B cell (primary cell): ENCODE data around the gene ABI3BP. TPM values are rescaled to one million over a fixed set of nuclear protein-coding genes. Genes with fewer than 3 reads are reported as not detected.

Experiments
- ATAC-seq: fragments of 200-7000 bp; cut with Tn5 transposase; one replicate; pipeline ENCODE4 v1.10.0; 2021; ENCODE audit warnings: low read depth, mild to moderate bottlenecking, moderate number of reproducible peaks, moderate library complexity
- CTCF ChIA-PET: fragments of 350-600 bp; sonication (Branson Sonifier 250); formaldehyde crosslinking; loops from one replicate; lab custom pipeline; 2021; ENCODE audit warnings: antibody characterized with exemption, inconsistent platforms; lab: Charles Lee
- POLR2A ChIA-PET: fragments of 350-600 bp; sonication (Branson Sonifier 250); formaldehyde crosslinking; loops from one replicate; lab custom pipeline; 2021; ENCODE audit warnings: antibody characterized with exemption; lab: Charles Lee
- DNase-seq: peaks from one replicate; pipeline ENCODE4 v3.0.0; 2013
- H2AFZ ChIP-seq: 2 replicates; pipeline ENCODE4 v1.6.1; 2012; ENCODE audit warnings: mild to moderate bottlenecking, low read depth, low read length; ENCODE audit not compliant: insufficient read depth, poor library complexity, severe bottlenecking
- H3K27ac ChIP-seq, 2 donors: 1 replicate in 1 of 2; 2 replicates in 1 of 2; pipeline ENCODE4 v1.5.1; 2012 to 2013; ENCODE audit warnings: low read length in 2 of 2, mild to moderate bottlenecking in 2 of 2, moderate library complexity in 1 of 2
- H3K27me3 ChIP-seq, 4 experiments: fragments of 200-600 bp in 1 of 4; sonication (generic) in 1 of 4; replicated peaks in 1 of 4; 1 replicate in 2 of 4; 2 replicates in 2 of 4; pipeline versions ENCODE4 v1.6.1 to v1.7.0; 2013 to 2016; ENCODE audit warnings: low read length in 3 of 4, mild to moderate bottlenecking in 2 of 4, mixed read lengths in 1 of 4, moderate library complexity in 1 of 4; ENCODE audit not compliant: insufficient read depth in 4 of 4, control insufficient read depth in 3 of 4; ENCODE audit errors: control extremely low read depth in 1 of 4
- H3K36me3 ChIP-seq, 2 experiments: replicated peaks in 1 of 2; 1 replicate in 1 of 2; 2 replicates in 1 of 2; pipeline versions ENCODE4 v1.6.1 to v1.7.1; 2013; ENCODE audit warnings: low read length in 1 of 2; ENCODE audit not compliant: insufficient read depth in 2 of 2, control insufficient read depth in 1 of 2; ENCODE audit errors: control extremely low read depth in 1 of 2, extremely low read depth in 1 of 2
- H3K4me1 ChIP-seq, 2 donors: fragments of 200-600 bp in 1 of 2; sonication (generic) in 1 of 2; 1 replicate in 1 of 2; 2 replicates in 1 of 2; pipeline versions ENCODE4 v1.5.1 to v1.6.1; 2013 to 2017; ENCODE audit warnings: low read length in 2 of 2; ENCODE audit not compliant: control insufficient read depth in 2 of 2, insufficient read depth in 2 of 2
- H3K4me2 ChIP-seq: replicated peaks from 2 replicates; pipeline ENCODE3; 2012; ENCODE audit warnings: mild to moderate bottlenecking, low read depth, low read length; ENCODE audit not compliant: poor library complexity, severe bottlenecking
- H3K4me3 ChIP-seq, 5 experiments: fragments of 200-600 bp in 1 of 5; sonication (generic) in 1 of 5; 1 replicate in 3 of 5; 2 replicates in 2 of 5; pipeline versions ENCODE4 v1.5.1 to v1.7.0; 2011 to 2016; ENCODE audit warnings: low read length in 4 of 5, mild to moderate bottlenecking in 4 of 5, low read depth in 2 of 5, control low read depth in 1 of 5, moderate library complexity in 1 of 5; ENCODE audit not compliant: insufficient read depth in 1 of 5; ENCODE audit errors: control extremely low read depth in 1 of 5, extremely low read depth in 1 of 5
- H3K79me2 ChIP-seq: fragments of 200-600 bp; sonication (generic); one replicate; pipeline ENCODE4 v1.6.0; 2016; ENCODE audit warnings: low read length; ENCODE audit not compliant: control insufficient read depth, insufficient read depth
- H3K9ac ChIP-seq: fragments of 200-600 bp; sonication (generic); 2 replicates; pipeline ENCODE4 v1.6.1; 2017; ENCODE audit warnings: mild to moderate bottlenecking, low read length, moderate library complexity
- H3K9me3 ChIP-seq, 3 donors: one replicate each; pipeline versions ENCODE4 v1.6.1 to v1.7.1; 2013; ENCODE audit warnings: low read length in 2 of 3; ENCODE audit not compliant: control insufficient read depth in 2 of 3, insufficient read depth in 1 of 3; ENCODE audit errors: control extremely low read depth in 1 of 3
- H4K20me1 ChIP-seq: 2 replicates; pipeline ENCODE4 v1.6.0; 2012; ENCODE audit warnings: mild to moderate bottlenecking, low read length; ENCODE audit not compliant: insufficient read depth, control insufficient read depth, poor library complexity, severe bottlenecking
- H3K27ac Mint-ChIP-seq: one replicate; pipeline ENCODE4 v1.8.0; 2021; ENCODE audit warnings: mixed read lengths
- H3K27me3 Mint-ChIP-seq: one replicate; pipeline ENCODE4 v1.8.0; 2021; ENCODE audit warnings: mixed read lengths
- H3K4me1 Mint-ChIP-seq: one replicate; pipeline ENCODE4 v1.8.0; 2021; ENCODE audit warnings: mixed read lengths
- H3K4me3 Mint-ChIP-seq: one replicate; pipeline ENCODE4 v1.8.0; 2021; ENCODE audit warnings: mixed read lengths
- H3K9me3 Mint-ChIP-seq: one replicate; pipeline ENCODE4 v1.8.0; 2022; ENCODE audit warnings: mixed read lengths; ENCODE audit not compliant: insufficient read depth
- EZH2 ChIP-seq: IDR thresholded peaks from 2 replicates; pipeline ENCODE4 v1.6.1; 2012; ENCODE audit warnings: borderline replicate concordance, low read depth, mild to moderate bottlenecking, moderate library complexity, low read length; ENCODE audit not compliant: insufficient read depth, poor library complexity, severe bottlenecking
- WGBS: methylation state at CpG from one replicate; pipeline ENCODE4 v1.1.5; 2013; ENCODE audit warnings: missing lambda C conversion rate; ENCODE audit not compliant: insufficient coverage; 5-methylcytosine and 5-hydroxymethylcytosine counted together
- intact Hi-C: fragments of 100-400 bp; cut with micrococcal nuclease; formaldehyde crosslinking; loops from one replicate; pipeline ENCODE4 v1.10.0; 2022
- polyA plus RNA-seq: library from polyadenylated mRNA; depleted of rRNA; stranded (reverse); fragments of >200 nt; gene quantifications from 2 replicates; pipeline ENCODE4 v1.2.3, GENCODE V29; 2012
- total RNA-seq, 2 donors: library from RNA; stranded (reverse); fragments of 120-200 nt in 1 of 2; gene quantifications; 1 replicate in 1 of 2; 2 replicates in 1 of 2; pipeline versions ENCODE4 v1.2.3 to v1.2.4, GENCODE V29; 2013 to 2022
- TF ChIP-seq, protein P1 (sequence below): fragments of 200-600 bp; IDR thresholded peaks from one replicate; pipeline ENCODE4 v1.8.0; 2022; ENCODE audit warnings: antibody characterized with exemption, mild to moderate bottlenecking

The ABI3BP gene
- total and polyA plus RNA-seq, 2 donors (not counting 1 experiment from before 2014, with no cell fraction given) = not detected

DNA sequence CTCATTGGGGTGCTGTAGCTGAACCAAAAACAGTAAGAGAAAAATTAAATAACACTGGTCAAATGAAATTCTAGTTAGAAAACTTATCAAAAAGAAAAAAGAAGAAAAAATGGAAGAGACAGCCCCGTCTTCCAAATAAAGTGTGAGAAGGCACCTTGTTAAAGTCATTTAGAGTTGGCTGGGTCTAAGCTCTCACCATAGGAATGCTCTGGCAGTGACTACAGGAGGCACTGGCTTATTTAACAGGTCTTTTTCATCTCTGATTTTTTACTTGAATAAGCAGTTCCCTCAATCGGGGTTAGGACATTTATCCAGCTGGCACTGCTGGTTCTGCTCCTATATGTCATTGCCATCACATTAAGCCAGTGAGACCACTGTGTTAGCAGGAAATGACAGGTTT, 1.6 kb upstream of the ABI3BP start:
- no peak overlapping the region for H3K4me2 ChIP-seq
- H2AFZ ChIP-seq = no peak overlapping the region
- Mint-ChIP-seq H3K4me3 (no peak overlapping the region), H3K27ac (no peak overlapping the region), H3K9me3 (no peaks in the 10 kb centered on the region), H3K4me1 (no peaks in the 10 kb centered on the region), H3K27me3 (peaks cover 7% of the 10 kb centered on the region)
- no peak overlapping the region for H3K9ac ChIP-seq
- no peaks in the 10 kb centered on the region for H3K9me3 ChIP-seq
- H3K79me2 ChIP-seq = no peaks in the 10 kb centered on the region
- no peaks in the 10 kb centered on the region for H3K27me3 ChIP-seq
- POLR2A ChIA-PET = no interaction called here
- no peak overlapping the region for H3K4me3 ChIP-seq
- intact Hi-C loops = no loop called here
- H3K4me1 ChIP-seq = no peaks in the 10 kb centered on the region
- DNase-seq = no peak
- CTCF ChIA-PET = no interaction called here
- ATAC-seq = no peak
- no peak overlapping the region for H3K27ac ChIP-seq
- 56% methylated on average over 2 of the region's 2 CpGs for WGBS
- TF ChIP-seq, protein P1, sequence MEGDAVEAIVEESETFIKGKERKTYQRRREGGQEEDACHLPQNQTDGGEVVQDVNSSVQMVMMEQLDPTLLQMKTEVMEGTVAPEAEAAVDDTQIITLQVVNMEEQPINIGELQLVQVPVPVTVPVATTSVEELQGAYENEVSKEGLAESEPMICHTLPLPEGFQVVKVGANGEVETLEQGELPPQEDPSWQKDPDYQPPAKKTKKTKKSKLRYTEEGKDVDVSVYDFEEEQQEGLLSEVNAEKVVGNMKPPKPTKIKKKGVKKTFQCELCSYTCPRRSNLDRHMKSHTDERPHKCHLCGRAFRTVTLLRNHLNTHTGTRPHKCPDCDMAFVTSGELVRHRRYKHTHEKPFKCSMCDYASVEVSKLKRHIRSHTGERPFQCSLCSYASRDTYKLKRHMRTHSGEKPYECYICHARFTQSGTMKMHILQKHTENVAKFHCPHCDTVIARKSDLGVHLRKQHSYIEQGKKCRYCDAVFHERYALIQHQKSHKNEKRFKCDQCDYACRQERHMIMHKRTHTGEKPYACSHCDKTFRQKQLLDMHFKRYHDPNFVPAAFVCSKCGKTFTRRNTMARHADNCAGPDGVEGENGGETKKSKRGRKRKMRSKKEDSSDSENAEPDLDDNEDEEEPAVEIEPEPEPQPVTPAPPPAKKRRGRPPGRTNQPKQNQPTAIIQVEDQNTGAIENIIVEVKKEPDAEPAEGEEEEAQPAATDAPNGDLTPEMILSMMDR = no peak
- no peak for TF ChIP-seq EZH2
- no peaks in the 10 kb centered on the region for H4K20me1 ChIP-seq
- H3K36me3 ChIP-seq = no peaks in the 10 kb centered on the region

DNA sequence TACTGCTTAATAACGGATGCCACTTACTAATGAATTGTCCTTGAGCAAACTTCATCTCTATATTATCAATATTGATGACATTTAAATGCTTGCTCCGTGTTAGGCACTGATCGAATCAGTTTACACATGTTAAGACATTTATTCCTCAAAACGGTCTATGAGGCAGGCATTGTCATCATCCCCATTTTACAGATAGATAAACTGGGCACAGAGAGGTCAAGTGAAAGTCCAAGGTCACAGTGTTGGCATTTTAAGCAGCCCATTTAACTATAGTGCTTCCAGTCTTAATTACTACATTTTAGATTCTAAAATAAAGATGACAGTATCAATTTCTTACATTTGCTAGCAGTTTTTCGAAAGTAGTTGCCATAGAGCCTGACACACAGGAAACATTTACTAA, 966 bp upstream of the ABI3BP start:
- Histone ChIP-seq H4K20me1 (no peaks in the 10 kb centered on the region), H3K9ac (no peak overlapping the region), H3K36me3 (no peaks in the 10 kb centered on the region), H3K4me1 (no peaks in the 10 kb centered on the region), H2AFZ (no peak overlapping the region), H3K4me2 (no peak overlapping the region), H3K27me3 (no peaks in the 10 kb centered on the region), H3K4me3 (no peak overlapping the region), H3K9me3 (no peaks in the 10 kb centered on the region), H3K27ac (no peak overlapping the region), H3K79me2 (no peaks in the 10 kb centered on the region)
- TF ChIP-seq, protein P1 = no peak
- TF ChIP-seq EZH2 = no peak
- Mint-ChIP-seq H3K27me3 (peaks cover 7% of the 10 kb centered on the region), H3K4me3 (no peak overlapping the region), H3K27ac (no peak overlapping the region), H3K9me3 (no peaks in the 10 kb centered on the region), H3K4me1 (no peaks in the 10 kb centered on the region)
- DNase-seq (no peak), ATAC-seq (no peak)
- intact Hi-C loops = no loop called here
- POLR2A ChIA-PET = no interaction called here
- CTCF ChIA-PET = no interaction called here
- WGBS = 93% methylated on average over 2 of the region's 5 CpGs
